Natural killer cell treated with Interleukin-12 subunit alpha and Interleukin-12 subunit beta and Interleukin-15 and Interleukin-18, amount 100 ng/mL, for 72 hours (primary cell): ENCODE data around the gene INO80E. TPM values are rescaled to one million over a fixed set of nuclear protein-coding genes. Genes with fewer than 3 reads are reported as not detected.
"Not testable (repeated sequence)": the region's sequence is repeated elsewhere in the genome, so short reads cannot be mapped to it uniquely, and the experiment has no call there.

Experiments
- ATAC-seq, 2 donors: fragments of 150-1000 bp; cut with Tn5 transposase in 1 of 2; sonication (Bioruptor Pico), chemical (Tn5 transposase) in 1 of 2; 2 replicates each; pipeline ENCODE4 v1.10.0; 2021
- DNase-seq: peaks from one replicate; pipeline ENCODE4 v3.0.0; 2022; ENCODE audit warnings: low spot score
- H3K27ac Mint-ChIP-seq, 2 donors: 1 replicate in 1 of 2; 2 replicates in 1 of 2; pipeline ENCODE4 v1.8.0; 2022; ENCODE audit warnings: mixed read lengths in 2 of 2, mild to moderate bottlenecking in 1 of 2, moderate library complexity in 1 of 2
- H3K27me3 Mint-ChIP-seq, 2 donors: 1 replicate in 1 of 2; 2 replicates in 1 of 2; pipeline ENCODE4 v1.8.0; 2022; ENCODE audit warnings: mixed read lengths in 2 of 2
- H3K36me3 Mint-ChIP-seq: one replicate; pipeline ENCODE4 v1.8.0; 2022; ENCODE audit warnings: mixed read lengths
- H3K4me1 Mint-ChIP-seq, 2 donors: 1 replicate in 1 of 2; 2 replicates in 1 of 2; pipeline ENCODE4 v1.8.0; 2022; ENCODE audit warnings: low read depth in 2 of 2, mixed read lengths in 2 of 2, mild to moderate bottlenecking in 1 of 2
- H3K4me3 Mint-ChIP-seq: one replicate; pipeline ENCODE4 v1.8.0; 2022; ENCODE audit warnings: mixed read lengths
- H3K9me3 Mint-ChIP-seq: 2 replicates; pipeline ENCODE4 v1.8.0; 2022; ENCODE audit warnings: mixed read lengths
- total RNA-seq, 2 donors: library from RNA; stranded (reverse); gene quantifications; one replicate each; pipeline ENCODE4 v1.2.3, GENCODE V29; 2022

The INO80E gene
- 100 to 1,000 TPM; 101 to 133 TPM for total RNA-seq

- peak; percentile 99 to 100 for ATAC-seq
- Mint-ChIP-seq H3K36me3 (no peaks in the 10 kb centered on the region), H3K4me1 (peaks cover 25 to 44% of the 10 kb centered on the region in 2 donors)
Measured at GRCh38 chr16:29995911-29996765, at the start of gene INO80E. Gene INO80E, plus strand, starts transcription at chr16:29996241. Its CDS starts 70 bp downstream, at chr16:29996311.

GRCh38 chr16:29947897-29948296 is 48.1 kb upstream of the INO80E start:
- Mint-ChIP-seq H3K27me3 (peaks cover 2 to 5% of the 10 kb centered on the region in 2 donors), H3K4me3 (no peak overlapping the region), H3K27ac (no peak overlapping the region), H3K36me3 (peaks cover 5% of the 10 kb centered on the region), H3K4me1 (no peaks in the 10 kb centered on the region), H3K9me3 (no peaks in the 10 kb centered on the region)
- ATAC-seq: no peak
- no peak for DNase-seq

More at GRCh38 chr16:29995911-29996765, at the start of gene INO80E:
- Mint-ChIP-seq H3K27ac (peak within 1 kb of the TSS; percentile 96 to 98), H3K27me3 (no peaks in the 10 kb centered on the region), H3K4me3 (peak within 1 kb of the TSS; percentile 97), H3K9me3 (no peaks in the 10 kb centered on the region)
- DNase-seq: peak; percentile 100

- no peaks in the 10 kb centered on the region for H3K4me1 Mint-ChIP-seq
Measured at GRCh38 chr16:29950806-29951461, 45.1 kb upstream of the INO80E start.

GRCh38 chr16:29951625-29952365 is 44.2 kb upstream of the INO80E start:
- Mint-ChIP-seq H3K27me3 (peaks cover 2 to 5% of the 10 kb centered on the region in 2 donors), H3K36me3 (peaks cover 5% of the 10 kb centered on the region), H3K9me3 (no peaks in the 10 kb centered on the region), H3K4me1 (no peaks in the 10 kb centered on the region), H3K27ac (no peak overlapping the region), H3K4me3 (no peak overlapping the region)
- ATAC-seq (no peak), DNase-seq (no peak)

More at GRCh38 chr16:29950806-29951461, 45.1 kb upstream of the INO80E start:
- DNase-seq: no peak
- ATAC-seq: no peak
- H3K27me3 Mint-ChIP-seq: peaks cover 2 to 5% of the 10 kb centered on the region in 2 donors
- no peak overlapping the region for H3K4me3 Mint-ChIP-seq
- no peaks in the 10 kb centered on the region for H3K9me3 Mint-ChIP-seq
- H3K27ac Mint-ChIP-seq: no peak overlapping the region
- peaks cover 5% of the 10 kb centered on the region for H3K36me3 Mint-ChIP-seq

- Mint-ChIP-seq H3K36me3 (no peaks in the 10 kb centered on the region), H3K27ac (no peak overlapping the region), H3K4me3 (no peak overlapping the region), H3K9me3 (no peaks in the 10 kb centered on the region), H3K4me1 (peaks cover 15 to 16% of the 10 kb centered on the region in 2 donors), H3K27me3 (no peaks in the 10 kb centered on the region)
- DNase-seq (no peak), ATAC-seq (no peak)
Measured at GRCh38 chr16:29958756-29959155, 37.3 kb upstream of the INO80E start.

- Mint-ChIP-seq H3K4me1 (peaks cover 15 to 16% of the 10 kb centered on the region in 2 donors), H3K4me3 (no peak overlapping the region), H3K36me3 (no peaks in the 10 kb centered on the region), H3K9me3 (no peaks in the 10 kb centered on the region), H3K27me3 (no peaks in the 10 kb centered on the region), H3K27ac (no peak overlapping the region)
- DNase-seq (no peak), ATAC-seq (no peak)
Measured at GRCh38 chr16:29959293-29959692, 36.7 kb upstream of the INO80E start.

GRCh38 chr16:29959821-29960220 is 36.2 kb upstream of the INO80E start:
- not testable (repeated sequence) for ATAC-seq, H3K27ac Mint-ChIP-seq, H3K4me3 Mint-ChIP-seq

GRCh38 chr16:29961127-29961478 is 34.9 kb upstream of the INO80E start:
- Mint-ChIP-seq H3K4me1 (peaks cover 15 to 16% of the 10 kb centered on the region in 2 donors), H3K27me3 (no peaks in the 10 kb centered on the region), H3K36me3 (no peaks in the 10 kb centered on the region), H3K9me3 (no peaks in the 10 kb centered on the region), H3K27ac (peak overlapping the region; percentile 70 to 84), H3K4me3 (peak overlapping the region; percentile 96)
- DNase-seq (no peak), ATAC-seq (no peak)

More at GRCh38 chr16:29959821-29960220, 36.2 kb upstream of the INO80E start:
- peaks cover 15 to 16% of the 10 kb centered on the region in 2 donors for H3K4me1 Mint-ChIP-seq
- H3K9me3 Mint-ChIP-seq, H3K27me3 Mint-ChIP-seq, DNase-seq, H3K36me3 Mint-ChIP-seq: not testable (repeated sequence)

- no peaks in the 10 kb centered on the region for H3K27me3 Mint-ChIP-seq
- ATAC-seq (peak; percentile 95 to 96), DNase-seq (peak; percentile 95)
- H3K4me1 Mint-ChIP-seq: peaks cover 15 to 16% of the 10 kb centered on the region in 2 donors
- peak within 1 kb of the TSS; percentile 96 for H3K4me3 Mint-ChIP-seq
- H3K27ac Mint-ChIP-seq: peak within 1 kb of the TSS; percentile 83 to 93
- no peaks in the 10 kb centered on the region for H3K9me3 Mint-ChIP-seq
- no peaks in the 10 kb centered on the region for H3K36me3 Mint-ChIP-seq
Measured at GRCh38 chr16:29961479-29962343, 34.3 kb upstream of the INO80E start, which contains the start of gene TMEM219. Gene TMEM219, plus strand, starts transcription at chr16:29962079. Its CDS starts 1,065 bp downstream, at chr16:29963144.

GRCh38 chr16:29962344-29962994 is 33.6 kb upstream of the INO80E start:
- Mint-ChIP-seq H3K27me3 (no peaks in the 10 kb centered on the region), H3K4me1 (peaks cover 15 to 16% of the 10 kb centered on the region in 2 donors), H3K27ac (peak overlapping the region; percentile 83 to 93), H3K36me3 (no peaks in the 10 kb centered on the region), H3K9me3 (no peaks in the 10 kb centered on the region), H3K4me3 (peak overlapping the region; percentile 96)
- DNase-seq: no peak
- ATAC-seq: no peak

GRCh38 chr16:29963021-29963743 is 32.9 kb upstream of the INO80E start:
- no peaks in the 10 kb centered on the region for H3K36me3 Mint-ChIP-seq
- peak overlapping the region; percentile 83 to 93 for H3K27ac Mint-ChIP-seq
- peak overlapping the region; percentile 96 for H3K4me3 Mint-ChIP-seq
- H3K27me3 Mint-ChIP-seq: no peaks in the 10 kb centered on the region
- no peak for DNase-seq
- no peak for ATAC-seq
- no peaks in the 10 kb centered on the region for H3K9me3 Mint-ChIP-seq
- peaks cover 15 to 16% of the 10 kb centered on the region in 2 donors for H3K4me1 Mint-ChIP-seq

GRCh38 chr16:29968205-29968604 is 27.8 kb upstream of the INO80E start:
- H3K27me3 Mint-ChIP-seq: no peaks in the 10 kb centered on the region
- no peaks in the 10 kb centered on the region for H3K9me3 Mint-ChIP-seq
- H3K4me3 Mint-ChIP-seq: no peak overlapping the region
- H3K4me1 Mint-ChIP-seq: peaks cover 3 to 13% of the 10 kb centered on the region in 2 donors
- no peak for ATAC-seq
- no peak for DNase-seq
- peaks cover 11% of the 10 kb centered on the region for H3K36me3 Mint-ChIP-seq
- H3K27ac Mint-ChIP-seq: no peak overlapping the region
